ENCODE measurements around the gene SYCP3.

DNA sequence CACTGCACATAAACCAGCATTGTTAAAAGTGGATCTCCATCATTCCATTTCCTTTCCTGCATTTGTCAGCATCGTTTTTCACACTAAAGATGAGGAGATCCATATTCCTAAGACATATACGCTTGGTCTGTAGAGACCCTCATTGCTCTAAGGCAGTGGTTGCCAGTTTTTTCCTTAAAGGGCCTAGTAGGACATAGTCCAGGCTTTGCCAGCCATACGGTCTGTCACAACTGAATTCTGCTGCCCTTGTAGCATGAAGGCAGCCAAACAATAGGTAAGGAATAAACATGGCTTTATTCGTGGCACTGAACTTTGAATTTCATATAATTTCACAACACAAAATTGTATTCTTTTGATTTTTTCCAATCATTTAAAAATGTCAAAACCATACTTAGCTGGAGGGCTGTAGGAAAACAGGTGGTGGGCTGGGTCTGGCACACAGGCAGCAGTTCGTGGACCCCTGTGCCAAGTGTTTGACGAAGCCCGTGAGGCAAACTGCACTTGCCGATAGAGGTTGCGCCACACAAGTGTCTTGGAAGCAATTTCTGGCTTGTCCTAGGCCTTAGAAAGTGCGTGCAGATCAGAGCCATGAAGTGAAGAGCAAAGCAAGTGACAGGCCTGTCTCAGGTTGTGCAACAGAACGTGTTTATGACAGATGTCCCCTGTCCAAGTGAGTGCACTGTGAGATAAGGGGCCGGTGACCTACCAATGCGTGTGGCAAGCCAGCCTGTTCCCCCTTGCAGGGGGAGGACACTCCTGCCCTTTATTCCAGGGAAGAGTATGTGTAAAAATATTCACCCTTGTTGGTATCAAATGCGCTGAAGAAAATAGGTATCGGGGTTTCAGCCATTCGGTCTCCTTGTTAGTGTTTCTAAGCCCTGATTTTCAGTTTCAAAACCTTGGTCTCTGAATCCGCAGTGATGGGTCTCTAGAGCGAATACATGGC is 42.7 kb downstream of the SYCP3 start:
- TF ChIP-seq CTCF (IDR thresholded peaks at IDR 0.05; ENCODE audit: insufficient read depth, low read depth, low read length) (no peak), EZH2 (IDR thresholded peaks at IDR 0.05; ENCODE audit: insufficient read depth, low read length) (no peak)

Measured in astrocyte (in vitro differentiated cells and primary cell).